ENCODE results near the gene ZBED5. TPM values are rescaled to one million over a fixed set of nuclear protein-coding genes. Genes with fewer than 3 reads are reported as not detected.

Gene ZBED5
- total RNA-seq, 1 experiment from 2014 or later = 21.5 TPM

- intact Hi-C loops (cut with micrococcal nuclease; ENCODE audit: unreplicated experiment) = no loop called here
- no peak for TF ChIP-seq EZH2 (IDR thresholded peaks at IDR 0.05; ENCODE audit: low read depth)
- TF ChIP-seq, protein P1, sequence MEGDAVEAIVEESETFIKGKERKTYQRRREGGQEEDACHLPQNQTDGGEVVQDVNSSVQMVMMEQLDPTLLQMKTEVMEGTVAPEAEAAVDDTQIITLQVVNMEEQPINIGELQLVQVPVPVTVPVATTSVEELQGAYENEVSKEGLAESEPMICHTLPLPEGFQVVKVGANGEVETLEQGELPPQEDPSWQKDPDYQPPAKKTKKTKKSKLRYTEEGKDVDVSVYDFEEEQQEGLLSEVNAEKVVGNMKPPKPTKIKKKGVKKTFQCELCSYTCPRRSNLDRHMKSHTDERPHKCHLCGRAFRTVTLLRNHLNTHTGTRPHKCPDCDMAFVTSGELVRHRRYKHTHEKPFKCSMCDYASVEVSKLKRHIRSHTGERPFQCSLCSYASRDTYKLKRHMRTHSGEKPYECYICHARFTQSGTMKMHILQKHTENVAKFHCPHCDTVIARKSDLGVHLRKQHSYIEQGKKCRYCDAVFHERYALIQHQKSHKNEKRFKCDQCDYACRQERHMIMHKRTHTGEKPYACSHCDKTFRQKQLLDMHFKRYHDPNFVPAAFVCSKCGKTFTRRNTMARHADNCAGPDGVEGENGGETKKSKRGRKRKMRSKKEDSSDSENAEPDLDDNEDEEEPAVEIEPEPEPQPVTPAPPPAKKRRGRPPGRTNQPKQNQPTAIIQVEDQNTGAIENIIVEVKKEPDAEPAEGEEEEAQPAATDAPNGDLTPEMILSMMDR (conservative IDR thresholded peaks at IDR 0.05) = no peak
Measured at GRCh38 chr11:10829139-10829538, 28.7 kb downstream of the ZBED5 start.

DNA sequence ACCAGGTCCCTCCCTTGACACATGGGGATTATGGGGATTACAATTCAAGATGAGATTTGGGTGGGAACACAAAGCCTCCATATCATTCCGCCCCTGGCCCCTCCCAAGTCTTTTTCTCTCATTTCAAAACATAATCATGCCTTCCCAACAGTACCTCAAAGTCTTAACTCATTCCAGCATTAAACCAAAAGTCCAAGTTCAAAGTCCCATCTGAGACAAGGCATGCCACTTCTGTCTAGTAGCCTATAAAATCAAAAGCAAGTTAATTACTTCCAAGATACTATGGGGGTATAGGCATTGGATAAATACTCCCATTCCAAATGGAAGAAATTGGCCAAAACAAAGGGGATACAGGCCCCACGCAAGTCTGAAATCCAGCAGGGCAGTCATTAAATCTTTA is 29.5 kb downstream of the ZBED5 start:
- Histone ChIP-seq H3K4me3 (no peak overlapping the region), H3K79me2 (ENCODE audit: low read depth) (no peaks in the 10 kb centered on the region), H3K4me1 (replicated peaks; ENCODE audit: insufficient read depth) (no peaks in the 10 kb centered on the region), H2AFZ (no peak overlapping the region), H3K4me2 (no peak overlapping the region), H3K9me2 (ENCODE audit: insufficient read depth) (no peaks in the 10 kb centered on the region), H3K27ac (no peak overlapping the region), H3F3A (ENCODE audit: insufficient read depth, low read depth) (no peaks in the 10 kb centered on the region), H4K20me1 (ENCODE audit: insufficient read depth) (no peaks in the 10 kb centered on the region), H3K27me3 (ENCODE audit: insufficient read depth, low read depth) (no peaks in the 10 kb centered on the region), H3K36me3 (ENCODE audit: low read depth) (no peaks in the 10 kb centered on the region), H3K9me3 (ENCODE audit: insufficient read depth, low read depth) (no peaks in the 10 kb centered on the region)
- BruUV-seq (replicated peaks) = no TSS peak
- TF ChIP-seq EZH2 (IDR thresholded peaks at IDR 0.05; ENCODE audit: low read depth) = no peak
- TF ChIP-seq, protein P1 (conservative IDR thresholded peaks at IDR 0.05) = no peak
- intact Hi-C loops (cut with micrococcal nuclease; ENCODE audit: unreplicated experiment) = no loop called here
- DNase-seq = no peak
- ChIA-PET POLR2A (ENCODE audit: unreplicated experiment) (no interaction called here), CTCF (no interaction called here)

More at GRCh38 chr11:10829139-10829538, 28.7 kb downstream of the ZBED5 start:
- Histone ChIP-seq H3F3A (ENCODE audit: insufficient read depth, low read depth) (no peaks in the 10 kb centered on the region), H2AFZ (no peak overlapping the region), H3K4me3 (no peak overlapping the region), H3K9me2 (ENCODE audit: insufficient read depth) (no peaks in the 10 kb centered on the region), H3K9me3 (ENCODE audit: insufficient read depth, low read depth) (no peaks in the 10 kb centered on the region), H3K36me3 (ENCODE audit: low read depth) (no peaks in the 10 kb centered on the region), H3K27me3 (ENCODE audit: insufficient read depth, low read depth) (no peaks in the 10 kb centered on the region), H3K79me2 (ENCODE audit: low read depth) (no peaks in the 10 kb centered on the region), H4K20me1 (ENCODE audit: insufficient read depth) (no peaks in the 10 kb centered on the region), H3K27ac (no peak overlapping the region), H3K4me2 (no peak overlapping the region), H3K4me1 (replicated peaks; ENCODE audit: insufficient read depth) (no peaks in the 10 kb centered on the region)
- no peak for DNase-seq
- ChIA-PET CTCF (no interaction called here), POLR2A (ENCODE audit: unreplicated experiment) (no interaction called here)
- no TSS peak for BruUV-seq (replicated peaks)

GRCh38 chr11:10824888-10825287 is 33.0 kb downstream of the ZBED5 start:
- intact Hi-C loops (cut with micrococcal nuclease; ENCODE audit: unreplicated experiment) = no loop called here
- POLR2A ChIA-PET (ENCODE audit: unreplicated experiment) = no interaction called here
- no peak for DNase-seq
- Histone ChIP-seq H4K20me1 (ENCODE audit: insufficient read depth) (no peaks in the 10 kb centered on the region), H3K4me1 (replicated peaks; ENCODE audit: insufficient read depth) (no peaks in the 10 kb centered on the region), H3K4me3 (no peak overlapping the region), H3K79me2 (ENCODE audit: low read depth) (no peaks in the 10 kb centered on the region), H3K27ac (no peak overlapping the region), H3K9me3 (ENCODE audit: insufficient read depth, low read depth) (no peaks in the 10 kb centered on the region), H3K9me2 (ENCODE audit: insufficient read depth) (no peaks in the 10 kb centered on the region), H3K4me2 (no peak overlapping the region), H3K36me3 (ENCODE audit: low read depth) (no peaks in the 10 kb centered on the region), H2AFZ (no peak overlapping the region), H3K27me3 (ENCODE audit: insufficient read depth, low read depth) (no peaks in the 10 kb centered on the region), H3F3A (ENCODE audit: insufficient read depth, low read depth) (no peaks in the 10 kb centered on the region)
- BruUV-seq (replicated peaks) = no TSS peak
- CTCF ChIA-PET = no interaction called here
- no peak for TF ChIP-seq EZH2 (IDR thresholded peaks at IDR 0.05; ENCODE audit: low read depth)
- TF ChIP-seq, protein P1 (conservative IDR thresholded peaks at IDR 0.05) = no peak

Measured in PC-9 (cell line).